ELR (cell line): ENCODE measurements around the gene GANAB.
"Not testable (repeated sequence)": the region's sequence is repeated elsewhere in the genome, so short reads cannot be mapped to it uniquely, and the experiment has no call there.

Experiments used
- DNase-seq: peaks from one replicate; pipeline ENCODE4 v3.0.0-alpha.2; 2015; ENCODE audit warnings: low read depth

GANAB gene

GRCh38 chr11:62601372-62602140 is 44.9 kb downstream of the GANAB start, which contains the start of gene MTA2:
TSS of gene MTA2 (minus strand) at chr11:62601865. CDS start at chr11:62601450, 415 bp downstream.
- peak; percentile 98 for DNase-seq

DNA sequence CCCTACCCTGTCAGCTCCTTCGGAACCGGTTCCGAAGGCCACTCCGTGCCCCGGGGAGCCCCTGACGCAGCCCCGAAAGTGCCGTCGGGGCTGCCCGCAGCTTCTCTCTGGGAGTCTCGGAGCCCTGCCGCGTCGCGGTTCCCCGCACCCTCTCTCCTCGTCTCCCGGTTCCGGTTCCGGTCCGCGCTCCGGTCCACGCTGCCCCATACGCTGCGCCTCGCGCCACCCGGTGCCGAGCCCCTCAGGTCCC is 45.4 kb downstream of the GANAB start:
- peak; percentile 51 for DNase-seq

- DNase-seq: peak; percentile 30
Measured at GRCh38 chr11:62600367-62601121, 45.9 kb downstream of the GANAB start.

DNA sequence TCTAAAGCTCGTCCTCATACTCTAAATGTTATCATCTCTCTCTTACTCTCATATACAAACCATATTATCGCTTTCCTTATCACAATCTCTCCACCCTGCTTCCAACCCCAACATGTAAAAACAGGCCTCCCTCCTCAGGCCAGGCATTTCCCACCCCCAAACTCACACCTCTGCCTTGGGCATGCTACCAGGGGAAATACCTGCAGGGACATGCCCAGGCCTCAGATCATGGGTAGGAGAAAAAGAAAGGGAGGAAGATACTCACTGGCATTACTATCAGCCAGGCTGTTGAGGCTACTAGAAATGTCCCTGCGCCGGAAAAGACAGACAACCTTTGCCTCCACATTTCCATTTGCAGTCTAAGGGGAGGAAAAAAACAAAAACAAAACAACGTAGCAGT is 46.5 kb downstream of the GANAB start:
- no peak for DNase-seq

DNA sequence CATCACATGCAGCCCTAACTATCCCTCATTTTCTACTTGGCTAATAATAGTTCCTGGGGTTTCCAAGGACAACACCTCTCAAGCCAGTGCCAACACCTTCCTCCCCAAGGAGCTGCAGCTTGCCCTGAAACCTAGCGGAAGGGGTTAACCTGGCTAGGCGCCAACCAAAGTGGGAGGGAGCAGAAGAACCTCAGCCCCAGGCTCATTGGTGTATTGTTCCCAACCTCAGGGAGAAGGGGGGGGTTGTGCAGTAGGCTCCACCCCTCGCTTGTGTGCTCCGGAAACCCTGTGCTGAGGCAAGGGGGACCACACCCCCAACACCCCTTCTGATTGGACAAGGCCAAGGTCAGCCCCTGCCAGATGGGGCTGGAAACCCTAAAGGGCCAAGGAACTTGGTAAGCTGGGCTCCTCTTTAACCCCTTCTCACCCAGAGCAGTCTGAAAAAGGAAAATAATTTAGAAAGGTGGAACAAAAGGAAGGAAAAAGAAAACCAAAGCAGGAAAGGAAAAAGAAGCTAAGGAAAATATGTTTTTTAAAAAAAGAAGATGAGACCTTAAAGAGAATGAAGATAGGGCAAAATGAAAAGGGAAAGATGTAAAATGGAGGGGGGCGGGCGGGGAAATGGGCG is 47.2 kb downstream of the GANAB start:
- DNase-seq: peak; percentile 99

GRCh38 chr11:62595124-62595523 is 51.3 kb downstream of the GANAB start:
- DNase-seq: no peak

- DNase-seq: peak; percentile 82
Measured at GRCh38 chr11:62593434-62594044, 52.9 kb downstream of the GANAB start.

DNA sequence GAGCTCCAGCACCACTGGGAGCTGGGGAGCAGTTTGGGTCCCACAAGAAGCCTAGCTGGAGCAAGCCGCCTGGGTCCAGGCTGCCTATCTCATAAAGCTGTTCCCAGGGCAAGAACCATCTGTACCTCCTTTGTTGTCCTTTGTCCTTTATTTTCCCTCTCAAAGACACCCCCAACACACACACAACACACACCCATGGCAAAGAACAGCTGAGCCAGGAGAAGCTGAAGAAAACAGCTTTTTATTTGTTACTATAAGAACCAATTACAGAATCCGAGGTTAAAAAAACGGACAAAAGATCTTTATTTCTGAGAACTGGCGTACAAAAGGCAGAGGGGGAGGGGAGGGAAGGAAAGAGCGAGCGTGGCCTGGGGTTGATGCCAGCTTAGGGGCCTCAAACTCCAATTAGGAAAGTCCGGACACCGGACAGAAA is 53.4 kb downstream of the GANAB start:
- no peak for DNase-seq

GRCh38 chr11:62592146-62592815 is 54.1 kb downstream of the GANAB start:
- DNase-seq: no peak

GRCh38 chr11:62591448-62592145 is 54.8 kb downstream of the GANAB start, which contains the start of gene TUT1:
TSS of gene TUT1 (minus strand) at chr11:62591523. CDS start at chr11:62591485, 38 bp downstream.
- peak; percentile 99 for DNase-seq

GRCh38 chr11:62588966-62589637 is 57.3 kb downstream of the GANAB start:
- DNase-seq: peak; percentile 68

DNA sequence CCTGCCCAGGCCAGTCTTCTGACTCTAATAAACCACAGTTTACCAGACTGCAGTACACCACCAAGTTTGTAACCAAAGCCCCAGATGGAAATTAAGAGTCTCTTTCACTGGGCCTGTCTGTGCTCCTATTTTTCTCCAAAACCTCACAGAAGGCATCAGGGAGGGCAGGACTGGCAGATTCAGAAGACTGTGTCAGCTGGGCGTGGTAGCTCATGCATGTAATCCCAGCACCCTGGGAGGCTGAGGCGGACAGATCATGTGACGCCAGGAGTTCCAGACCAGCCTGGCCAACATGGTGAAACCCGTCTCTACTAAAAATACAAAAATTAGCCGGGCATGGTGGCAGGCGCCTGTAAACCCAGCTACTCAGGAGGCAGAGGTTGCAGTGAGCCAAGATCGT is 61.1 kb downstream of the GANAB start:
- DNase-seq: not testable (repeated sequence)

GRCh38 chr11:62581735-62582134 is 64.7 kb downstream of the GANAB start:
- DNase-seq: not testable (repeated sequence)

GRCh38 chr11:62580959-62581715 is 65.3 kb downstream of the GANAB start:
- DNase-seq: no peak

GRCh38 chr11:62579252-62579651 is 67.2 kb downstream of the GANAB start:
- DNase-seq: no peak

DNA sequence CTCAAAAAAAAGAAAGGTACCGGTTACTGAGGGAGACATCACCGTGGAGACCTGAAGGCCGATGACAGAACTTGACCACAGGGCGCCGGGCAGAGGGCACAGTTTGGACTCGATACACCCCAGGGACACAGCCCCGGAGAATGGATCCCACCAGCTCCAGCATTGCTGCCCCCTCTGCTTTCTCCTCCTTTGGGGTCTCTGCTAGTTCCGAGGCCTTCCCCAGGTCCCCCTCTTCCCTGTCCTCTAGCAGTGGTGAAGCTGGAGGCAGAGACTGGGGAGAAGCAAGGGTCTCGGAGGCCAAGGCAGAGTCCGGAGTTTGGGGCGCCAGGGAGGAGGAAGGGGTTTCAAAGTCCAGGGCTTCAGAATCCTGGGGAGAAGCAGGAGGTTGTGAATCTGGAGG is 67.9 kb downstream of the GANAB start:
- DNase-seq: no peak

- no peak for DNase-seq
Measured at GRCh38 chr11:62577046-62577714, 69.2 kb downstream of the GANAB start.

- no peak for DNase-seq
Measured at GRCh38 chr11:62575837-62576236, 70.6 kb downstream of the GANAB start.

DNA sequence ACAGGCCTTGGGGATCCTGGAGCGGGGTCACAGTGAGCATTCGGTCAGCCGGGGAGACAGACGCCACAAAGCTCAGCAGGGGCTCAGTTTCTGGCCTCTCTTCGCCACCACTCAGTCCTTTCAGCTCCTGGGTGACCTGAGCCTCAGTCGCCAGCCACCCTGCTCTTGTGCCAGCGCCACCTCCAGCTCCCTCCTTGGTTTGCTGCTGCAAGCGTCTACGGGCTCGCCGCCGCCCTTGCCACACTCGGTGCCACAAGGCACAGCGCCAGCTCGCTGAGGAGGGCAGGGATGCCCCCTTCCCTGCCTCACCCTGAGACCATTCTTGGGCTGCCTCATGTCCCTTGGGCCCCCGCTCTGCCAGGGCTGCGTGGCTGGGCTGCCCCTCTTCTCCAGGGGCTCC is 71.3 kb downstream of the GANAB start:
- no peak for DNase-seq
